Dedifferentiated amniotic fluid mesenchymal stem cell (primary cell): ENCODE results near the gene INSC.

Experiments used
- DNase-seq: peaks from one replicate; pipeline ENCODE4 v3.0.0-alpha.2; 2016; ENCODE audit errors: extremely low spot score

Gene INSC

DNA sequence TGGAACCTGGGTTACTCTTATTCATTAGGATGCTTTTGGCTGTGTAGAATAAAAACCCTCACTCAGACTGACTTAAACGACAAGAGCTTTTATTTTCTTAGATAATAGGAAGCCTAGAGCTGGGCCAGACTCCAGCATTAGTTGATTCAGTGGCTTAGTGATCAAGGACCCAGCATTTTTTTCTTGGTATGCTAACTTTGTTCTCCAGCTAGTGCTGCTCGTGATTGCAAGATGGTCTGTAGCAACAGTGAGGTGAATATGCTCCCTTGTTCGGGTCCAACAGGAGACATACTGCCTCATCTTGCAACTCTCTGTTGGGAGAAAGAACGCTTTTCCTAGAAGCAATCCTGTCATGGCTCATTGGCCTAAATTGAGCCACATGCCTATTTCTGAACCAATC, 33.4 kb downstream of the INSC start:
- DNase-seq: no peak

DNA sequence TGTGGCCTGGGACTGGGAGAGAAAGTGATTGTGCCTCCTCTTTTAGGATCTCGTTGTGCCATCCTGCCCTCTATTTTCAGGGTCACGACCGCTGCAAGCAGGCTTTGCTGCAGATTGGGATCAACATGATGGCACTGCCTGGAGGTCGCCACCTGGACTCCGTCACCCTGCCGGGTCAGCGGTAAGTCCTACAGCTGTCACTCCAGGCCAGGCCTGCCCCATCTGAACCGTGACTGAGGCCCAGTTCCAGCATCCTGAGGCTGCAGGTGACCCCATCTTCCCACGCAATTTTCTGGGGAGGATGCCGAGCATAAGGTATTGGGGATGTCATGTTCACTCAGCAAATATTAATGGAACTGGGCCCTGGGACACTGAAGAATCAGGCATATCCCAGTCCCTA, 34.3 kb downstream of the INSC start:
- DNase-seq: no peak

DNA sequence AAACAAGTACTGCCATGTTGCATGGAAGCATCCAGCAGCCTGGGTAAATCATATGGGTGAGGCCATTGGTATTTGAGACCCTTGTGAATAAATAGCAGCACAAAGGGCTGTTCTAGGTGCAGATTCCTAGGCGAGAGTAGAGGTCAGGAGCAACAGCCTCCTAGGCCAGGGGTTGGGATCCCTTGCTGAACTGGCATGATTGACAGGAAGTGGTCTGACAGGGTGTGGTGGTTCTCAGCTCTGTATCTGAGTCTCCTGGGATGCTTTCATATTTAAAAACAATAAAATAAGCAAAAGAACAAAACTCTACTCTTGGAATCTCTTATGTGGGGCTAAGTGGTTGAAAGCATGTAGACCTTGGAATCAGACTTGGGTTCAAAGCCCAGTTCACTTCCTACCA, 35.8 kb downstream of the INSC start:
- no peak for DNase-seq

DNA sequence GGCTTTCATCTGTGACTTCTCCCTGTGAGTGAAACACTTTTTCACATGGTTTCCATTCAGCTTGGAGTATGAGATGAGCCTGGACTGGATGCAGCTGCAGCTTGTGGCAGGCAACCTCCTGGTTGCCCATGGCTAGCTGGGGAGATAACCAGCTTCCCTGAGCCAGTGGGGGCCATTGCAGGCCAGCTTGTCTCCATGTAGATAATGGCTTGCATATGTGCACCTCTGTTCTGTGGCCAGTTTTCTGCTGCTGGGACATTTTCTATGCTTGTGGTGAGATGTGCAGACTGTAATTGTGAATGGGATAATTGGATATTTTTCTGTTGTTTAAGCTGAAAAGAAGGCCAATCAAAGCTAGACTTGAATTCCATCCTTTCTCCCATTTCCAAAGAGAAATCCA, 38.5 kb downstream of the INSC start:
- DNase-seq: no peak

DNA sequence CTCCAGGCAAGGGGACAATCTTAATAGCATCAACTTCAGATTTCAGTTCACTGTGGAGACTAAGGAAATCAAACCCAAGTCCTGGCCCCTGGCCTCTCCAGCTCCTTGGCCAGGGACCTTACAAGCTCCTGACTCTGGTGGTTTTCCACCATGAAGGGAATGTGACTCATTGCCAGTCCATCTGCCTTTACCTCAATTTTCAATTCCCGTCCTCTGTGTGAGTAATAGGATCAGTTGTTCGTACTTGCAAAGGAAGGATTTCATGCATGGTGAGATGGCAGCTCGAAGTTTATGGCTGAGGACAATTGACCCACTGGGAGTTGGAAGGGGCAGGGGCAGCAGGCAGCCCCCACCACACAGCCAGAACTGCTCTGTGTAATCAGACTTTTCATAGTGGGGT, 42.5 kb downstream of the INSC start:
- DNase-seq: peak; percentile 34

DNA sequence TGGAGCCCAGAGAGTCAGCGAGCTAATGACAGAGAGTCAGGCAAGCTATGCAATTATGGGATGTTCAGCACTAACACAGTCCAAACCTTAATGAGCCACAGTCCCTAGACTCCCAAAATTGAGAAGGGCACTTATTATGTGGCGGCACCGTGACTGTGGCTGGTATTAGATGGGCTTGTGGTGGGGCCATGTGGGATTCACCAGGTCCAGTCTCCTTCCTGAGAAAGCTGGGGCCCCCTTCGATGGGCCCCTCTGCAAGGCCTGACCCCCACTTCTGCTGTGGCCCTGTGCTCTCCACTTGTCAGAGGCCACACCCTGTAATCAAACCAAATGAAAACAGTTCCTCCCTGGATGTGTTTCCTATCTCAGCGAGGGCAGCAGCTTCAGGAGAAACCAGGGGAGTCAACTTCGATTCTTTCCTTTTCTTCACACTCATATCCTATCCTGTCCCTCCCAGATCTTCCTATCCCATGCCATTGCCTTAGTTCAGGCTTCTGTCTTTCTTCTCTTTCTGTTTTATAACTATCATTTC, 42.9 kb downstream of the INSC start:
- no peak for DNase-seq

DNA sequence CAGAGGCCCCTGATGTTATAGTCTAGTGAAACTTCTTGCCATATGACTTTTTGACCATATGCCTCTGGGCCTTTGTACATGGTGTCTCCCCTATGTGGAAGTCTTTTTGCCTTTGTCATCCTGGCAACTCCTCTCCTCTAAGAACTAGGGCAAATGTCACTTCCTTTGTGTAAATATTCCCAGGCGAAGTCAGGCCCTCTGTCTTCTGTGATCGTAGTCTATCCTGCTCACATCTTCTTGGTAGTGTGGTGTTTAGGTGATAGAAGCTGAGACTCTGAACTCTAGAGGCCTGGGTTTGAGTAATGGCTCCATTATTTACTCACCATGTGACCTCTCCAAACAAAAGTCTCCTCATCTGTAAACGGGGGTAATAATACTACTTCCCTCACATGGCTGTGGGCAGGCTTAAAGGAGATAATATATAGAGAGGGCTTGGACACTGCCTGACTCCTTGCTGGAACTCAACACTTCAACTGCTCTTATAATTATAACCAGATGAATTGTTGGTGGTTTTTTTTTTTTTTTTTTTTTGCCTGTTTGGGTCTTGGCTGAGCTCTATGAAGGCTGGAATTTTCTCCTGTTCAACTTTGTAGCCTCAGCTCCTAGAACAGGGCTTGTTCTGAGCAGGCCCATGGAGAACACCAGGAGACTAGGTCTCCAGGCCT, 43.8 kb downstream of the INSC start:
- no peak for DNase-seq

DNA sequence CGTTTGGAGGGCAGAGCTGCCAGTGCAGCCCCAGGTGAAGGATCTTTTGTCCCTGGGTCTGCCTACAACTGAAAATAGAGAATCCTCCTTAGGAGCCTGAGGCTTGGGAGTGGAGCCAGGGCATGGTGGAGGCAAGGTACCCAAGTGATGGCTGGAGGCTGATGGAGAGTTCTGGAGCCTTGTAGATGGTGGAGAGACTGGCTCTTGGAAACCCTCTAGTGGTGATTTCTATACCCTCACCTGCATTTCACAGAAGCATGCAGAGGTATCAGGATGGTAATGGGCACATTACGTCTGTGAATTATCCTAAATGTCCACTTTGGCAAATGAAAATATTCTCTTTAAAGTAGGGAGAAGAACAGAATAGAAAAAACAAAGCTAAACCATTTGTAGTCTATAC, 44.4 kb downstream of the INSC start:
- DNase-seq: no peak

DNA sequence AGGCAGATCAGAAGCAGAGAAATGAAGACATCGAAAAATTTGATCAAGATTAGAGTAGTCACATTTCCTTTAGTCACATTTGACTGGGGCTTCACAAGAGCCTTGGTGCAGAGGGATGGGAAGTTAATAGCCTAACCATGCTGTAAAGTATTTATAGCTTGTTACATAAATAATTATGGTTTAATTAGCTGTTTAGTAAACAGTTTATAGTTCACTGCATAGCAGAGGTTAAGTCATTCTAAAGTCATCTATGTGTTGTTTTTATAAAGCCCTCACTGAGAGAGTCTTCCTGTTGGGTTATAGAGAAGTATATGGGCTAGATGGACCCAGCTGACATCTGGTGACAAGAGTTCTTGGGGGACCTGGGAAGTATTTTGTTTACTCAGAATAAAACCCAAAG, 47.1 kb downstream of the INSC start:
- DNase-seq: no peak

DNA sequence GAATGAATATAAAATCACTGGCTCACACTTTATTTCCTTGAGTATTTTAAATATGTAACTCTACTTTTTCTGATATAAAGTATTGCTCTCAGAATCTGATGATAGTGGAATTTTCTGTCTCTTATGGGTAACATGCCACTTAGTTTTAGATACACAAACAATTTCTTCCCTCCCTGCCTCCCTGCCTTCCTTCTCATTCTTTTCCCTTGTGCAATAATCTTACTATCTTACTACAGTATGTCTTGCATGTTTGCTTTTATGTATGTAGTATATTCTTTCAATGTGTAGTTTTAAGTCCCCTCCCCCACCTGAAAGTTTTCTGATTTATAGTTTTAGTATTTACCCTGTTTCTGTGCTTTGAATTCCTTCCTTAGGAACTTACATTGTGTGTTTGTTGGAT, 48.4 kb downstream of the INSC start:
- no peak for DNase-seq

DNA sequence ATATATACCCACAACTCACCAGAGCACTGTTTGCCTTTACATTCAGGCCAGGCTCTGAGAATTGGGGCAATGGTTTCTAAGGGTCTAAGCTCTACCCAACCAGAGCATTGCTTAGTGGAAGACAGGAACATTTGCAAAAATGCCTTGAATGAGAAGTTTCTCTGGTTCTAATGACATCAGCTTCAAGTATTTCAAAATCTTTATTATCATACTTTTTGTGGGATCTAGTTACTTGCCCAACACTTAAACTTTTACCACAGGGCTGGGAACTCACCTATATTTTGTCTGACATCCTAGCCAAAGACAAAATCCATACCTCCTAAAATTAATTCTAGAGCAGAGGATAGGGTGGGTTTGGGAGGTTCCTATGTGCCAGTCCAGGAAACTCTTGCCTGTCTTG, 51.5 kb downstream of the INSC start:
- no peak for DNase-seq

DNA sequence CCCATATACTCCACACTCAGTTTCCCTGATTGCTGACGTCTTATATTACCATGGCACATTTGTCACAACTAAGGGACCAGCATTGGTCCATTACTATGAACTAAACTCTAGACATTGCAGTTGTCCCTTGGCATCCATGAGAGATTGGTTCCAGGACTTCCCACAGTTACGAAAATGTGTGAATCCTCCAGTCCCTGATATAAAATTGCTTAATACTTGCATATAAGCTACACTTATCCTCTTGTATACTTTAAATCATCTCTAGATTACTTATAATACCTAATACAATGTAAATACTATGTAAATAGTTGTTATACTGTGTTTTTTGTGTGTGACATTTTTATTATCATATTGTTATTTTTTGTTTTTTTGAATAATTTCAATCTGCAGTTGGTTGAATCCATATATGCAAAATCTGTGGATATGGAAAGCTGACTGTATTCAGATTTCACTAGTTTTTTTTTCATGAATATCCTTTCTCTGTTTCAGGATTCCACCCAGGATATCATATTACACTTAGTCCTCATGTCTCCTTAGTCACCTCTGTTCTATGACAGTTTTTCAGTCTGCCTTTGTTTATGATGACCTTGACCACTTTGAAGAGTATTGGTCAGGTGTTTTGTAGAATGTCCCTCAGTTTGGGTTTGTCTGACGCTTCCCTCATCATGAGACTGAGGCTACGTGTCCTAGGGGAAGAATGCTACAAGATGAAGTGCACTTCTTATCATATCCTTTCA, 55.3 kb downstream of the INSC start:
- no peak for DNase-seq

DNA sequence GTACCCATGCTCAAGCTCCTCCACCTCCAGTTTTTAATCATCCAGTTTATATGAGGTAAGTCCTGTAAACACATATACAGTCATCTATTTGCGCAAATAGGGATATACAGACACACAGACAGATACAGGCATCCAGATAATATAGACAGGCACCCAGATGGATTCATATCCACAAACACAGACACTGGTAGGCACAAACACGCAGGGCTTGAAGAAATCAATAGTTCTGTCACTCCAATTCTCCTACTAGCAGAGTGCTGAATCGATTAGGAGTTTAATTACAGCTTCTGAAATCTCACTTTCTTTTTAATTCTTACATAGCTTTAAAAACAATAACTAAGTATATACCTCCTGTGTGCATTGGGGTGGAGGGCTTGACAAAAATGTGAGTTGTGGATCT, 56.0 kb downstream of the INSC start:
- no peak for DNase-seq

DNA sequence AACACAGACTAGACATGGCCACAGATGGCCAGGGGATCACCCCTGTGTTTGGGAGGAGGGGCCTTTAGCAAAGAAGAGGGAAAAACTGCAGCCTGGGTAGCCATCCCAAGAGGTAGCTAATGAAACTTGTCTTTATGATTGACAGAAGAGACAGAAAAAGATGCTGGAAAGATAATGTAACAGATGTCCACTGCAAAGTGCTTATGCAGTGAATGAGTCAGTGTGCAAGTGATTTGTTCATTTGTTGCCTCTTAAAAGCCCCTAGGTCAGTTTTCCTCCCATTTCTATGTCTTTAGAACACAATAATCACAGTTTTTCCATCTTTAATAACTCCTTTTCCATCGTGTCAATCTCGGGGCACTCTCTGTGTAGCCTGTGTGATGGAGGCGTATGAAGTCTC, 57.2 kb downstream of the INSC start:
- DNase-seq: no peak

DNA sequence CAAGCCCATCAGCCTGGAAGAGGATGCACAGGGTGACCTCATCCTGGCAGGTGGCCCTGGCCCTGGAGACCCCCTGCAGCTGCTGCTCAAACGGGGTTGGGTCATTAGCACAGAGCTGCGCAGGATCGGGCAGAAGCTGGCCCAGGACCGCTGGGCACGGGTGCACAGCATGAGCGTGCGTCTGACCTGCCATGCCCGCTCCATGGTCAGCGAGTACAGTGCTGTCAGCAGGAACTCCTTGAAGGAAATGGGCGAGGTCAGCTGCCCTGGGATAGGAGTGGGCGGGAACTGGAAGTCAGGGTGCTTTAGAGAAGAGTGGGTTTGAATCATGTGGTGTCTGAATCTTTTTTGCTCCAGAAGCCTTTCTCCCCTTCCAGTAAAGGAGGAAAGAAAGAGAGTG, 61.1 kb downstream of the INSC start:
- no peak for DNase-seq

DNA sequence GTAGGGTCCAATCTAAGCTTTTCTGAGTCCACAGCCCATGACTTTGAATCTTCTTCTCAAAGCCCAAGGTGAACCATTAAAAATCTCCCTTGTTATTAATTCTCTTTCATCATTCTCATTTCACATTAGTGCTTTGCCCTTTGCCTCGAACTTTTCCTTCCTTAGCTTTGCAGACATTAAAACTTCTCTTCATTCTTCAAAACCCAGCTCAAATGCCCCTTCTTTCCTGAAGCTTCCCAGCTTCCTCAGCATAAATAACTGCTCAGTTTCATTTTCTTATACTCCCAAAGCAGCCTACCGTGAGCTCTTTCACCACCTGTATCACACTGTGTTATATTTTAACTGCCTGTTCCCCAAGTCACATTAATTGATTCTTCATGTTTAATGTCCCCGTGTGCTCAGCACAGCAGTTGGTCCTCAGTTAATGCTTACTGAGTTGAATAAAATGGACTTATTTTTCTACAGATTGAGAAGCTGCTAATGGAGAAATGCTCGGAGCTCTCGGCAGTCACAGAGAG, 62.0 kb downstream of the INSC start:
- no peak for DNase-seq

DNA sequence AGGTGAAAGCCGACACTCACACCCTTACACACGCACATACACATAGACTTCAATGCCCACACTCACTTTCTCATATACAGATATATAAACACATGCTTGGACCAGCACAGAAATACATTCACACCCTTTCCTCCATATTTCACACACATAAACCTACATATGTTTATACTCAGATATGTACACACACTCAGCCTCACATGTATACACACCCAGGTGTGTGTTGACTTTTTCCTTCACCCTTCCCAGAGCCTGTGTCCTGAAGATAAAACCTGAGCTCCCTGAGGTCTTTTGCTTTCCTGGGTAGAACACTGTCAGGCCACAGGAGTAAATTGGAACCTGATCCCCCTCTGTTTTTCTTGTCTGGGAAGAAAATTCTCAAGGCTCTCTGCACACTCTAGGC, 62.8 kb downstream of the INSC start:
- DNase-seq: no peak

DNA sequence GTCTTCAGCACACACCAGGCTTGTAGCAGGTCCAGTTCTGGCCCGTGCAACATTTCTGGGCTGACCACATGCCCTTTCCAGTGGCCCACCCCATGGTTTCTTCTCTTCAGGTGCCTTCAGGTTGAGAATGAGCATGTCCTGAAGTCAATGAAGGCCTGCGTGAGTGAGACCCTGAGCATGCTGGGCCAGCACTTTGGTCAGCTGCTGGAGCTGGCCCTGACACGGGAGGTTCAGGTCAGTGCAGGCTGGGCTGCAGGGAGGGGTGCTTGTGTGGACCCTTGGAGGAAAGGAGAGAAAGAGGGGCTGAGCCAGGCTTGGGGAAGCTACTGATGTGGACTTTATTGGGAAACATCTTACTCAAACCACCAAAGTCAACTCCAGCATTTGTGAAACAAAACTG, 63.5 kb downstream of the INSC start:
- no peak for DNase-seq

DNA sequence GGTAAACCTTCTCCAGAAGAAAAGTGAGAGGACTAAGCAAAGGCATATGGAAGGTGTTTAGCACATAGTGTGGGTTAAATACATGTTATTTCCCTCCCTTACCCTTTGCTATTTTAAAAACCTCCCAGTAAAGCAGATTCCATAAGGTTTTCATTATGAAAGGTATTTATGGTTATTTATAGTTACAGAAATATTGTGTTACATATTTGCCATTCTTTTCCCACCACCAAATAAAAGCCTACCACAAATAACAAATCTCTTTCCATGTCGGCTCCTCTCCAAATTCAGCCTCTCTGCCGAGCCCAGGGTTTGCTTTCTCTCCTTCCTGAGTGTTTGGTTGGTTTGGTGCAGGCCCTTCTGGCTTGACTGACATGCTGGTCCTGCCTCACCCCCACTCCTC, 64.4 kb downstream of the INSC start:
- peak; percentile 86 for DNase-seq

DNA sequence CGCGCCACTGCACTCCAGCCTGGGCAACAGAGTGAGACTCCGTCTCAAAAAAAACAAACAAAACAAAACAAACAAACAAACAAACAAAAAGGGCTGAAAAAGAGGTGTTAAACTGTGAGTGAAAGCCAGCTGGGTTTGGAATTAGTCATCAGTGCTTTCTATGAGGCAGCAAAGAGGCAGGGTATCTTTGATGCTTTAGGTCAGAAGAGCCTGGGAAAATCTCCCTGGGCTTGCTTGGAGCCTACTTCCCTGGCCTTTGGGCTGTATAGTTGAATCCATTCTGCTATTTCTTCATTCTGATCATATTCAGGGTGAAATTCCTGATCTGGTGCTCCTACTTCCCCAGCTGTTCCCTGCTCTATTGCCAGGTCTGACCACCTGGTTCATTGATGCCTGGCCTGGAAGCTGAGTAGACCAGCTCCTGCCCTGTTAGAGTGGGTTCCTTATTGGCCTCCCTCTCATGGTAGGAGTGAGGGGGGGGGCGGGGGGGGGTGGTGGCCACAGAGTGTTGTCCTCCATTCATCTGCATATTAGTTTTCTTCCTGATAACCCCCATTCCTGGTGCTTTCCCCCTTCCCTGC, 65.6 kb downstream of the INSC start:
- no peak for DNase-seq

DNA sequence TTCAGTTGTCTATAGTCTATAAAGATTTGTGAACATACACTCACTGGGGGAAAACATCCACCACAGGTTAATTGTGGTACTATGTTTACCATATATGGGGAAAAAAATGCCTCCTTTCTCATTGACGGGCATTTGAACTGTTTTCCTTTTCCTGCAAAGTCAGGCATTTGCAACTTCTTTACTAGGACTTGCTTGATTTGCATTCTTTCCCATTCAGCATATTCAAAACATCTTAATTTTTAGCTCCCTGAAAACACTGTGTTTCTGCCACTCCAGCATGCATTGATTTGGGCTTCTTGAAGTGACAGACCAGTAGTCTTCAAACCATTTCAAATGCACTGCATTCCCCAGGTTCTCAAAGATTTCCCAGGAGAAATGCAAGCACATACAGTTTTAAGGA, 67.6 kb downstream of the INSC start:
- DNase-seq: no peak

DNA sequence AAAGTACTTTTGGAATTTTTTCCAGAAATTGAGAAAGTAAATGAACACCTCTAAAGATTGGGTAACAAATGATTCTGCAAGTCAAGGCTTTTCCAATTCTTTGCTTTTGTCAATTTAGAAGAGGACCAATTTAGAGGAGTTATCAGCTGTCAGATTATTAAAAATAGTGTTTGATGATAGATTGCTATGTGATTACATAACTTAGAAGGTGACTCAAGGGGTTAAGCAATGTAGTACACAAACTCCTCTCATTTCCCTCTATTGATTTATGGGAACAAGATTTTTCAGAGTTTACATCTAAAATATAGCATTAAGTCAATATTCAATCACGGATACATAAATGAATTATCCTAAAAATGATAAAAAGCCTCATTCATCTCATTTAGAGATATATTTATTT, 70.3 kb downstream of the INSC start:
- no peak for DNase-seq

DNA sequence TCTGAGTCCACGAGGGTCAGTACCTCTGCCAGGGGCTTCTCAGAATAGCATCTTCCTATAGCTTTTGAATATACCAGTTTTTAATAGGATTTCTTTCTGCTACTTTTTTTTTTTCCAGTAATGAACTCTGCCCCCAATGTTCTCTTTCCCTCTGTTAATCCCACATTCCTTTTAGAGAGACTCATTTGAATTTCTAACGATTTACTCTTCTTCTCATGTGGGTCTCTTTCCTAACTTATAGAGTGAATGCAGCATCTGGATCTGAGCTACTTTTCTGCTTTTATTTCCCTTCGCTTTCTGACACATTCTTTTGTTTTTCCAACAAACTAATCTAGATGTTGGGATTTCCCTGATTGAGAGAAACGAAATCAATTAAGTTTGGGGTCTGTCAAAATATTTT, 71.4 kb downstream of the INSC start:
- DNase-seq: no peak
